ENCODE results near the gene DCT. TPM values are rescaled to one million over a fixed set of nuclear protein-coding genes. Genes with fewer than 3 reads are reported as not detected.
A peak's percentile ranks its signal among the peaks of the same experiment; 100 is the strongest.
"Not testable (repeated sequence)": the region's sequence is repeated elsewhere in the genome, so short reads cannot be mapped to it uniquely, and the experiment has no call there.

The DCT gene
- total RNA-seq, result under 1 TPM in 4 of 6 experiments, not detected in 2; 0.10 to 0.35 (median 0.11) TPM
- long read RNA-seq, result 0 reads

DNA sequence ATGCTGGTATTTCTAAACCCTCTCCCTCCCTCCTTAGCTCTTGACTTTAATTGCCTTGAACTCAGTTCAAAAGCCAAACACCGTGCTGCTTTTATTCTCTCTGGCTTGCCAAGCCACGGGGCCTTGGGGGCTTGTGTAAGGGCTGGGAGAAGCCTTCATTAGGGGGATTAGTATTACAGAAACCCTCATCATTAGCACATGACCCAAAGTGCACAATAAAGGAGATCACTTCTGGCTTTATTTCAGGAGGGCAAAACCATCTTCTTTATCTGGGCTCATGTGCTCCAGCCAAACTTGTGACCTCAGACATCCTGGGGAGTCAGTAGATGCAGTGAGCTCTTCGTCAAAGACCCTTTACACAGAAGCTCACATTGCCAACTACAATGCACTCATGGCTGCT is at the start of gene DCT:
Gene DCT (minus strand): TSS at position 67 of the 400 bp plus-strand sequence. CDS start 427 bp downstream, outside the sequence.
- Histone ChIP-seq H3K4me1 (no peaks in the 10 kb centered on the region), H3K27ac (no peak within 1 kb of the TSS), H3K27me3 (no peaks in the 10 kb centered on the region), H3K9me3 (no peaks in the 10 kb centered on the region), H3K4me3 (no peak within 1 kb of the TSS), H3K36me3 (no peaks in the 10 kb centered on the region)
- intact Hi-C loops (cut with DNase I), result no loop called here
- ATAC-seq, result no peak
- DNase-seq, result no peak
- WGBS (ENCODE audit: insufficient coverage, low coverage, low lambda C conversion rate, missing lambda C conversion rate), result 37% methylated on average over 3 of the region's 3 CpGs
- TF ChIP-seq, protein P1, sequence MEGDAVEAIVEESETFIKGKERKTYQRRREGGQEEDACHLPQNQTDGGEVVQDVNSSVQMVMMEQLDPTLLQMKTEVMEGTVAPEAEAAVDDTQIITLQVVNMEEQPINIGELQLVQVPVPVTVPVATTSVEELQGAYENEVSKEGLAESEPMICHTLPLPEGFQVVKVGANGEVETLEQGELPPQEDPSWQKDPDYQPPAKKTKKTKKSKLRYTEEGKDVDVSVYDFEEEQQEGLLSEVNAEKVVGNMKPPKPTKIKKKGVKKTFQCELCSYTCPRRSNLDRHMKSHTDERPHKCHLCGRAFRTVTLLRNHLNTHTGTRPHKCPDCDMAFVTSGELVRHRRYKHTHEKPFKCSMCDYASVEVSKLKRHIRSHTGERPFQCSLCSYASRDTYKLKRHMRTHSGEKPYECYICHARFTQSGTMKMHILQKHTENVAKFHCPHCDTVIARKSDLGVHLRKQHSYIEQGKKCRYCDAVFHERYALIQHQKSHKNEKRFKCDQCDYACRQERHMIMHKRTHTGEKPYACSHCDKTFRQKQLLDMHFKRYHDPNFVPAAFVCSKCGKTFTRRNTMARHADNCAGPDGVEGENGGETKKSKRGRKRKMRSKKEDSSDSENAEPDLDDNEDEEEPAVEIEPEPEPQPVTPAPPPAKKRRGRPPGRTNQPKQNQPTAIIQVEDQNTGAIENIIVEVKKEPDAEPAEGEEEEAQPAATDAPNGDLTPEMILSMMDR (IDR thresholded peaks at IDR 0.05), result no peak
- TF ChIP-seq POLR2A (IDR thresholded peaks at IDR 0.05), result no peak

DNA sequence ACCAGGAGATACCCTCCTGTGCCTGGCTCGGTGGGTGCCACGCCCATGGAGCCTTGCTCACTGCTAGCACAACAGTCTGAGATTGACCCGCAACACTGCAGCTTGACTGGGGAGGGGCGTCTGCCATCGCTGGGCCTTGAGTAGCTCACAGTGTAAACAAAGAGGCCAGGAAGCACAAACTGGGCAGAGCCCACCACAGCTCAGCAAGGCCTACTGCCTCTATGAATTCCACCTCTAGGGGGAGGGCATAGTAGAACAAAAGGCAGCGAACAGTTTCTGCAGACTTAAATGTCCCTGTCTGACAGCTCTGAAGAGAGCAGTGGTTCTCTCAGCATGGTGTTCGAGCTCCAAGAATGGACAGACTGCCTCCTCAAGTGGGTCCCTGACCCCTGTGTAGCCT is 47.5 kb upstream of the DCT start:
- H3K9me3 ChIP-seq; H3K36me3 ChIP-seq; H3K4me1 ChIP-seq; H3K27me3 ChIP-seq; intact Hi-C loops (cut with DNase I); DNase-seq; ATAC-seq; H3K27ac ChIP-seq; H3K4me3 ChIP-seq: not testable (repeated sequence)
- WGBS (ENCODE audit: insufficient coverage, low coverage, low lambda C conversion rate, missing lambda C conversion rate), result 10% methylated on average over 2 of the region's 7 CpGs

DNA sequence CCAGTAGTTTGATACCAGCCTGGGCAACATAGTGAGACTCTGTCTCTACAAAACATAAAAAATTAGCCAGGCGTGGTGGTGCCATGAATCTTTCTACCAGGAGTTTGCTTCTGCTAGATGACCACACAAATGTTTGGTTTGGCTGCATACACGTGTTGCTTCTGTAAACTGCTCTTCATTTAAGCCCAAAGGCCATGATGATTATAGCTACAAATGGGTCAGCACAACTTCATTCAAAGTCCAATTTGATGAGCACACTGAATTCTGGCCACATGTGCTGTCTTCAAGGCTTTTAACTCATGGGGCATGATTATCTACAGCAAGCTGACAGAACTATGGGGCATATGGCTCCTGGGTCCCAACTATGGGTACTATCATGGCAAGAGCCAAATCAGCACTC is 46.3 kb upstream of the DCT start:
- H3K27ac ChIP-seq, result no peak overlapping the region
- DNase-seq (peak in 1 of 3 donors; percentile 54), ATAC-seq (peak; percentile 89 to 93 (median 92))
- no peaks in the 10 kb centered on the region for H3K9me3 ChIP-seq
- 38% methylated on average over 1 of the region's 2 CpGs for WGBS (ENCODE audit: insufficient coverage, low coverage, low lambda C conversion rate, missing lambda C conversion rate)
- no peaks in the 10 kb centered on the region for H3K27me3 ChIP-seq
- peaks cover 0 to 4% (median 0%) of the 10 kb centered on the region in 4 donors for H3K4me1 ChIP-seq
- intact Hi-C loops (cut with DNase I), result no loop called here
- no peaks in the 10 kb centered on the region for H3K36me3 ChIP-seq
- no peak overlapping the region for H3K4me3 ChIP-seq
- no peak for TF ChIP-seq POLR2A (IDR thresholded peaks at IDR 0.05)
- TF ChIP-seq, protein P1 (IDR thresholded peaks at IDR 0.05), result no peak

DNA sequence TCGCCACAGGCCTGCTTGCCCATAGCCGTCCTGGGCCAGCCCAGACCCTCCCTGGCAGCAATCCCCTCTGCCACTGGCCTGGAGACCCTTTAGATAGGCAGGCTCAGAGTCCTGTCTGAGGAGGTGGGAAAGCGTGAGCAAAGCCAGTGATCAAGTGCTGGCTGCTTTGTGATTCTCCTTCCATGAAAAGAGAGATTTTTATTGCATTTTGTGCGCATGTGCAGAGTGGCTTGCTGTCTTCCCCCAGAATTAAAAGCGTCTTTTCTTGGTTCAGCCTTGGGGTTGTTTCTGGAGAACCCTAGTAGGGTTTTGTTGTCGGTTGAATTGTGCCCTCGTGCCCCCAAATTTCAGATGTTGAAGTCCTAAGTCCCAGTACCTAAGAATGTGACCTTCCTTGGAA is 44.9 kb upstream of the DCT start:
- ATAC-seq, result peak in 1 of 4 donors; percentile 24
- 89% methylated on average over 3 of the region's 7 CpGs for WGBS (ENCODE audit: insufficient coverage, low coverage, low lambda C conversion rate, missing lambda C conversion rate)
- intact Hi-C loops (cut with DNase I), result no loop called here

DNA sequence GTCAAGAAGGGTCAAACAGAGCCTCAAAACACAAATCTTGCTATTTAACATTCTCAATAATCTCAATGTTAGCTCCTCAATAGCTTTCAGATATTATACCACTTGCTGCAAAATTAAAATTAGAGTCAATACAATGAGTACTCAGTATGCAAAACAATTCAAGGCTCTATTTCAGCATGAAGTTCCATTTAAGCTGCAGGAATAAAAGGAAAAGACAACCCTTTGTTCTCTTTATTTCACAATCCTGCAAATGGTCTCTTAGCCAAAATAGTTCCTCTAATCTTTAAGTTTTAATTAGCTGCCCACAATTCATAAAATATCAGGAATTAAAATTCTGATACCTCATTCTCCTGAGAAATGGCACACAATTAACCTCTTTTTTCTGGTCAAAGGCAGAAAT is 40.5 kb upstream of the DCT start:
- TF ChIP-seq, protein P1 (IDR thresholded peaks at IDR 0.05), result no peak
- Histone ChIP-seq H3K27ac (no peak overlapping the region), H3K27me3 (no peaks in the 10 kb centered on the region), H3K9me3 (no peaks in the 10 kb centered on the region), H3K4me1 (no peaks in the 10 kb centered on the region), H3K36me3 (no peaks in the 10 kb centered on the region), H3K4me3 (no peak overlapping the region)
- DNase-seq (no peak), ATAC-seq (no peak)
- intact Hi-C loops (cut with DNase I), result no loop called here

More for the DNA sequence above, 44.9 kb upstream of the DCT start:
- H3K36me3 ChIP-seq, result no peaks in the 10 kb centered on the region
- H3K27me3 ChIP-seq, result no peaks in the 10 kb centered on the region
- H3K9me3 ChIP-seq, result no peaks in the 10 kb centered on the region
- no peak for DNase-seq
- no peak overlapping the region for H3K27ac ChIP-seq
- no peak overlapping the region for H3K4me3 ChIP-seq
- peaks cover 0 to 4% (median 0%) of the 10 kb centered on the region in 4 donors for H3K4me1 ChIP-seq
- TF ChIP-seq, protein P1 (IDR thresholded peaks at IDR 0.05), result no peak
- no peak for TF ChIP-seq POLR2A (IDR thresholded peaks at IDR 0.05)
